Aorta (tissue), 5 donors: Measurements from ENCODE around the gene ZNF804A. TPM values are rescaled to one million over a fixed set of nuclear protein-coding genes. Genes with fewer than 3 reads are reported as not detected.

ENCODE experiments used
- ATAC-seq: fragments of 200-7000 bp; cut with Tn5 transposase; one replicate; pipeline ENCODE4 v1.9.1; 2022; ENCODE audit warnings: moderate library complexity; ENCODE audit not compliant: low FRiP score
- DNase-seq, 2 donors: peaks; one replicate each; pipeline ENCODE4 v3.0.0-alpha.2; 2020
- H3K27ac ChIP-seq, 2 donors: one replicate each; pipeline ENCODE4 v1.5.1; 2013; ENCODE audit warnings: low read length in 2 of 2, mild to moderate bottlenecking in 2 of 2, moderate library complexity in 2 of 2, control low read depth in 1 of 2, inconsistent platforms in 1 of 2, low read depth in 1 of 2
- H3K27me3 ChIP-seq, 2 donors: one replicate each; pipeline ENCODE4 v1.6.1; 2013; ENCODE audit warnings: control low read depth in 1 of 2, low read length in 1 of 2, mild to moderate bottlenecking in 1 of 2, moderate library complexity in 1 of 2; ENCODE audit not compliant: insufficient read depth in 2 of 2, control insufficient read depth in 1 of 2
- H3K36me3 ChIP-seq, 2 donors: one replicate each; pipeline ENCODE4 v1.6.1; 2013; ENCODE audit warnings: control low read depth in 1 of 2, low read length in 1 of 2, mild to moderate bottlenecking in 1 of 2; ENCODE audit not compliant: insufficient read depth in 2 of 2, control insufficient read depth in 1 of 2
- H3K4me1 ChIP-seq, 2 donors: one replicate each; pipeline ENCODE4 v1.6.1; 2013; ENCODE audit warnings: low read length in 2 of 2, control low read depth in 1 of 2, mild to moderate bottlenecking in 1 of 2, moderate library complexity in 1 of 2; ENCODE audit not compliant: insufficient read depth in 2 of 2, control insufficient read depth in 1 of 2
- H3K4me3 ChIP-seq, 2 donors: one replicate each; pipeline ENCODE4 v1.5.1; 2013; ENCODE audit warnings: low read length in 2 of 2, control low read depth in 1 of 2, mild to moderate bottlenecking in 1 of 2
- H3K9me3 ChIP-seq: one replicate; pipeline ENCODE4 v1.6.1; 2013; ENCODE audit warnings: mild to moderate bottlenecking, low read length; ENCODE audit not compliant: control insufficient read depth
- WGBS, 2 donors: extraction: QIAGEN DNeasy Blood & Tissue Kit; methylation state at CpG; one replicate each; pipeline ENCODE4 v1.1.7; 2013; 5-methylcytosine and 5-hydroxymethylcytosine counted together
- intact Hi-C, 2 donors: fragments of 100-400 bp; cut with DNase I; formaldehyde crosslinking; loops; one replicate each; pipeline versions ENCODE4 v1.14.2 to v1.15.0; 2022
- polyA plus RNA-seq, 2 donors: library from polyadenylated mRNA; stranded (reverse); fragments of 200-250 nt; gene quantifications; one replicate each; pipeline ENCODE4 v1.2.3, GENCODE V29; 2013
- total RNA-seq, 2 donors: library from RNA; stranded (reverse); fragmentation: NEBNext Ultra II Directional; extraction: Animal tissue kit (Norgen Biotek cat#: 25700); gene quantifications; one replicate each; pipeline ENCODE4 v1.2.1, GENCODE V29; 2021
- donor health status: healthy with polysubstance abuse.
- donor health status: Bipolar disorder and iron deficiency.
- donor health status: DM: no; HTN: no; CAD: no.
- donor health status: DM: no; HTN: no; CAD: no.
- donor health status: DM: yes; HTN: yes; CAD: no.

ZNF804A gene
- total and polyA plus RNA-seq, 4 donors, result 0.23 to 0.33 TPM; not detected in 2

DNA sequence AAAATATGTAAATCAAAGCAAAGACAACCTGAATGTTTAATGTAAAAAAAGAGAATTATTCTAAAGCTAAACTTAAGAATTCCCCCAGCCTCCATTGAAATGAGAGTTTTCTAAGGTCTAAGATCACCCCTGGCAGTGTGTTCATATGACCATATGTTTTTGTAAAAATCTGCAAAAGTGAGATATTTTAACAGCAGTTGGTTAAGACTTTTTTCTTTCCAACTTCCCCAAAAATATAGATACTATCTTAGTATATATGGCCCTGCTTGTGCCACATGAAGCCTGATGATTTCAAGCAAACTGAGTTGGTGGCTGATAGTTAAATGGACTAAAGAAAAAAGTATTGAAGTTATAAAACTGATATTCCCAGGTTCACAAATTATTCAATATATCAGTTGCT, 35.4 kb downstream of the ZNF804A start:
- DNase-seq (no peak), ATAC-seq (no peak)
- no peak overlapping the region for H3K4me3 ChIP-seq
- H3K27ac ChIP-seq, result no peak overlapping the region
- no peaks in the 10 kb centered on the region for H3K4me1 ChIP-seq
- H3K27me3 ChIP-seq, result no peaks in the 10 kb centered on the region
- intact Hi-C loops, result no loop called here
- no peaks in the 10 kb centered on the region for H3K36me3 ChIP-seq
- H3K9me3 ChIP-seq, result no peaks in the 10 kb centered on the region

DNA sequence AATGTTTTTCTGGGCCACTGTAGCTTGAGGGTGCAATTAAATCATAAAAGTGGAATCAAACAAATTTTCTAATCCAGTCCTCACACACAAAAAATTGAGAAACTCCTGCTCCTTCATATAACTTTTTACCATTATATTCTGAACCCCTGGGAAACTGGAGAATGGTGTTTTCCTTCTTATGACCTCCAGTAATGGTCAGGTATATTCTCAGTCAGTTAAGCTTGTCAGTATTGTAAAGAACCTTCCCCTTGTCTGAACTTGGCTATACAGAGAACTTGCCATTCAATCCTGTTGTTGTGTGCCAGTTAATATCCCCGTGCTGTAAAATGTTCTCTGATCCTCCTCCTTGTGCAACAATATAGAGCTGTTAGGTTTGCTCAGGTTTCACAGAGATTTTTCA, 39.5 kb downstream of the ZNF804A start:
- Histone ChIP-seq H3K36me3 (no peaks in the 10 kb centered on the region), H3K9me3 (no peaks in the 10 kb centered on the region), H3K27me3 (no peaks in the 10 kb centered on the region), H3K4me1 (no peaks in the 10 kb centered on the region), H3K4me3 (no peak overlapping the region), H3K27ac (no peak overlapping the region)
- no peak for DNase-seq
- no peak for ATAC-seq
- intact Hi-C loops, result no loop called here
- 31 to 44% methylated on average over 1 of the region's 1 CpG for WGBS, 2 donors

DNA sequence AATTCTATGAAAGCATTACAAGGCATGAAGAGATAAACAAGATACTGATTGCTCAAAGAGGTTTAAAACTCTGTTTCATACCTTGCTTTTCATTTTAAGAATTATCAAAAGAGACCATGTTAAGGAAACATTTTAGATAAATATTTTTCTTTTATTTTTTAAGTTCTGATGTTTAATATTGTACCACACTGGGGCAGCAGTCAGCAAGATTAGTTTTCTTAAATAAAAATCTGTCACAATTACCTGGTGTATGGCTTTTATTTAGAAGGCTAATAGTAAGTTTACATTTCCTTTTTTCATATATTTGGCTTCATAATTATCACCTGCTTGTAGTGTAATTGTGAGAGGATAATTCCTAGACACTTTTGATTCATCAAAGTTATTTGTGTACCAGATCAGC, 46.4 kb downstream of the ZNF804A start:
- no peaks in the 10 kb centered on the region for H3K4me1 ChIP-seq
- intact Hi-C loops, result no loop called here
- DNase-seq (no peak), ATAC-seq (no peak)
- no peak overlapping the region for H3K27ac ChIP-seq
- H3K9me3 ChIP-seq, result no peaks in the 10 kb centered on the region
- H3K36me3 ChIP-seq, result no peaks in the 10 kb centered on the region
- no peaks in the 10 kb centered on the region for H3K27me3 ChIP-seq
- H3K4me3 ChIP-seq, result no peak overlapping the region

DNA sequence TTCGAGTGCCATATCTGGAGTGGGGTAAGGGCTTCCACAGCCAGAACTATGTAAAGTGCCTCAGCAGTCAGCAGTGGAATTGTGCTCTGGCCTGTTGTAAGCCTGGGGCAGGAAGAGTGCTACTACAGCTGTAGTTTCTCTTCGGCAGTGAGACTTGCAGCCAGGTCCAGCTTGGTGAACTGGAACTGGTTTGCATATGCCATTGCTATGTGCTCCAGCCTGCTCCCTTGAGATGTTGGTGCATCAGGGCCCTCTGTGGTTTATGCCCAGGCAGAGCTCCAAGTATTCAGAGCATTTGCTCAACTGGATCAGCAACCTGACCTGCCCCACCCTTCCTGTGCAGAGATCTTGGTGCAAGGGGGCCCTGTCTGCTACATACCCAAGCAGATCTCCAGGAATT, 47.8 kb downstream of the ZNF804A start:
- Histone ChIP-seq H3K27me3 (no peaks in the 10 kb centered on the region), H3K4me3 (no peak overlapping the region), H3K27ac (no peak overlapping the region), H3K4me1 (no peaks in the 10 kb centered on the region), H3K36me3 (no peaks in the 10 kb centered on the region), H3K9me3 (no peaks in the 10 kb centered on the region)
- no peak for ATAC-seq
- WGBS, 2 donors, result 63% methylated on average over 2 of the region's 2 CpGs
- no peak for DNase-seq
- intact Hi-C loops, result no loop called here

DNA sequence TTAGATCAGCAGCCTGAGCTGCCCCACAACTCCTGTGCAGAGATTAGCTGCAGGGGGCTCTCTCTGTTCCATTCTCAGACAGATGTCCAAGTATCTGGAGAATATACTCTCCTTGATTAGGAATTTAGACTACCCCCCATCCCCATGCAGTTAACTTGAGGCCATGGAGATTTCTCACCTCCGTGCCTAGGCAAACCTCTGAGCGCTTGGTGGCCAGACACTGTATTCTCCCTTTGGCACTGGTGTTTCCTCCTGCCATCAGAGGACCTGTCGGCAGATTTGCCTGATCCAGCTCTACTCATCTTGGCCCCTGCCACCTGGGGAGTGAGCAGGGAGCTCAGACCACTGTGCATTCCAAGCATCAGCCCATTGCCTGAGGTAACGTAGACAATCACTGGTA, 48.3 kb downstream of the ZNF804A start:
- intact Hi-C loops, result no loop called here
- H3K27me3 ChIP-seq, result no peaks in the 10 kb centered on the region
- DNase-seq, result no peak
- WGBS, 2 donors, result 91 to 94% methylated on average over 4 of the region's 4 CpGs
- H3K4me1 ChIP-seq, result no peaks in the 10 kb centered on the region
- no peak overlapping the region for H3K4me3 ChIP-seq
- no peak overlapping the region for H3K27ac ChIP-seq
- no peaks in the 10 kb centered on the region for H3K9me3 ChIP-seq
- no peaks in the 10 kb centered on the region for H3K36me3 ChIP-seq
- ATAC-seq, result peak; percentile 57

DNA sequence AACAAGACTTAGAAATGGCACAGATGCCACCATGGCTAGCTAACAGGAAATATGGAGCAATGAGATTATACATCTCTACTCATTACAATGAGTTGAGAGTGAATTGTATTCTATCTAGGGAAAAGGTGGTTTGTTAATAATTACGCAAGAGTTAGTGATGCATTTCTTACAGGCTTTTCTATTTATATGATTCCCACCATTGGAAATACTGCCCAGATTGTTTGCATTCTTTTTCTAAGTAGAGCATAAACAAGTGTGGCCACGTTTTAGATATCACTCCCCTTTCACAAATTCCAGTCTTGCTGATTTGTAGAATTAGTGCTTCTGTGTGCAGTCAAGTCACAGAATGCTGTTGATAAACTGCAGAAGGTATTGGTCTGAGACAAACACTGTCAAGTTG, 56.6 kb downstream of the ZNF804A start:
- WGBS, 2 donors, result 45 to 56% methylated on average over 2 of the region's 2 CpGs
- Histone ChIP-seq H3K4me1 (no peaks in the 10 kb centered on the region), H3K9me3 (no peaks in the 10 kb centered on the region), H3K4me3 (no peak overlapping the region), H3K27ac (no peak overlapping the region), H3K36me3 (no peaks in the 10 kb centered on the region), H3K27me3 (no peaks in the 10 kb centered on the region)
- intact Hi-C loops, result no loop called here
- ATAC-seq (no peak), DNase-seq (no peak)

DNA sequence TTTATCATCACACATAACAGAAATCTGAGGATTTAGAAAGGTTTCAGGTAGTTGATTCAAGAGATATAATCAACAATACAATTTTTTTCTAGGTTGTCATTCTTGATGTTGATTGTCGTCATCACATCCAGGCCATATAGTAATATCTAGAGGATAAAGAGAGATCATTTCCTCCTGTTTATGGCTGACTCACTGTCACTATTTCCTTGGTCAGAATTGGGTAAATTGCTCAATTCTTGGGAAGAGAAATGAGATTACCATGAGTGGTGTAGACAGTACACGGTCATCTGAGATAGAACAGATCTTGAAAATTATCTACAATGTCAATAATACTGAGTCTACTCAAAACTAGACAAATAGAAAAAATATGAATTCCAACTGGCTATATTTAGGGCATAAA, 78.8 kb downstream of the ZNF804A start:
- 70 to 80% methylated on average over 2 of the region's 2 CpGs for WGBS, 2 donors
- DNase-seq, result no peak
- Histone ChIP-seq H3K27me3 (no peaks in the 10 kb centered on the region), H3K4me3 (no peak overlapping the region), H3K9me3 (no peaks in the 10 kb centered on the region), H3K27ac (no peak overlapping the region), H3K36me3 (no peaks in the 10 kb centered on the region), H3K4me1 (no peaks in the 10 kb centered on the region)
- ATAC-seq, result no peak
- intact Hi-C loops, result no loop called here

DNA sequence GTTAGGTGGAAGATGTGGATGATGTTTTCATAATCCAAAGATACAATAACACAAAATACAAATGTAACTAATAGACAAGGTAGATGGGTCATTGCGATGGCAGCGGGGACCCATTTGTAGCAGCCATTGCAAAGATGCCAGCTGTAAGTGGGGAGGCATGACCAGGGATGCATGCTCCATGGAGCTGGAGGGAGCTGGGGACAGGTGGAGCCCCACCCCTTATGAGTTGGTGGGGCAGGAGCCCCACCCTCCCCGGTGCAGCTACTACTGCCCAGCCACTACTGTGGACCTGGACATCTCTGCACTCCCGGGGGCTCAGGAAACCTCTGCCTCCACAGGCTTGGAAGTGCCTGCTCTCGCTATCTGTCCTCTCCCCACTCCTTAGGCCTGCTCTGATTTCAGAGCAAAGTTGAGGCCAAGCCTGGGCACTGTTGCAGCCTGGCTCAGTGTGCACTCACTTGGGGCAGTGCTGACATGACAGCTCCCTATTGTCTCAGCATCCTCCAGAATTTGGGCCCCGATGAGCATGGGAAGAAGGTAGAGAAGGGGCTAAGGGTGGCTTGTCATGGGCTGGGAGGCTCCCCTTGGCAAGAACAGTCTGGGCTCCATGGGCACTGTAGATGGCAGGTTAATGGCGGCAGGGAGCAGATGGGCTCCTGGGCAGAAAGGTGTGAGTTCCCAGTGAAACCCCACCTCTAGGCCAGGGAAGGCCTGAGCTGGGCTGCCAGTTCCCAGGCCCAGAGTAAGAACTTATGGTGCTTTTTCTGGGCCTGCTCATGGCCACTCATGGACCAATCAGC, 81.1 kb downstream of the ZNF804A start:
- Histone ChIP-seq H3K27ac (no peak overlapping the region), H3K36me3 (no peaks in the 10 kb centered on the region), H3K4me3 (no peak overlapping the region), H3K4me1 (no peaks in the 10 kb centered on the region), H3K27me3 (no peaks in the 10 kb centered on the region), H3K9me3 (no peaks in the 10 kb centered on the region)
- 96 to 98% methylated on average over 7 of the region's 7 CpGs for WGBS, 2 donors
- ATAC-seq (peak; percentile 33), DNase-seq (peak in 1 of 2 donors; percentile 36)
- intact Hi-C loops, result no loop called here

DNA sequence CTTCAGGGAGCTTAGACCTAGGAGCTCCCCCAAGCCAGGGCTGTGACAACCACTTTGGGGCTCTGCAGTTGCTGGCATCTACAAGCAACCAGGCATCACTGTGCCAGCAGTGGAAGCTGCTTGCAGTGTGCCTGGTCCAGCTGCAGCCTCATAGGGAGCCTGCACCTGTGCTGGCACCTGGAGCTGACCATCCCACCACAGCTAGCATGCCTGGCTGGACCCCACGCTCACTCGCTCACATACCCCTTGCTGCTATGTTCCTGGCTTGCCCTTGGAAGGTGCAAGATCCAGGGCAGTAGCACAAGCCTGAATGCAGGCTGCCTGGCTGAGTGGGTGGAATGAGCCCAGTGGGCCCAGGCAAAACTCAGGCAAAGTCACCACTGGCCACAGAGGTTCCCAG, 82.5 kb downstream of the ZNF804A start:
- H3K4me3 ChIP-seq, result no peak overlapping the region
- ATAC-seq, result no peak
- H3K36me3 ChIP-seq, result no peaks in the 10 kb centered on the region
- H3K27ac ChIP-seq, result no peak overlapping the region
- H3K4me1 ChIP-seq, result no peaks in the 10 kb centered on the region
- no peaks in the 10 kb centered on the region for H3K27me3 ChIP-seq
- WGBS, 2 donors, result 96 to 100% methylated on average over 2 of the region's 2 CpGs
- intact Hi-C loops, result no loop called here
- DNase-seq, result peak in 1 of 2 donors; percentile 54
- H3K9me3 ChIP-seq, result peaks cover 1% of the 10 kb centered on the region
